K562 (cell line): ENCODE data around the gene APOM. TPM values are rescaled to one million over a fixed set of nuclear protein-coding genes. Genes with fewer than 3 reads are reported as not detected.

ENCODE experiments used
- ATF2 ChIP-seq: sonication (generic); formaldehyde crosslinking; IDR thresholded peaks from 2 replicates; pipeline ENCODE4 v1.8.1; 2022; ENCODE audit warnings: missing genetic modification reagents
- BRCA1 ChIP-seq, 2 experiments: fragments of 450-650 bp in 1 of 2; sonication (generic) in 1 of 2; formaldehyde crosslinking in 1 of 2; IDR thresholded peaks; 2 replicates each; pipeline versions ENCODE4 v1.5.0 to v1.6.1; 2017 to 2020; ENCODE audit warnings: mild to moderate bottlenecking in 1 of 2, missing genetic modification reagents in 1 of 2
- CHD2 ChIP-seq: IDR thresholded peaks from 2 replicates; pipeline ENCODE4 v1.6.1; 2011; ENCODE audit warnings: low read depth, low read length
- MAZ ChIP-seq, 2 experiments: fragments of 450-650 bp in 1 of 2; sonication (generic) in 1 of 2; formaldehyde crosslinking; IDR thresholded peaks in 1 of 2; conservative IDR thresholded peaks in 1 of 2; 2 replicates each; pipeline versions ENCODE4 v1.4.0 to v1.5.0; 2020; ENCODE audit warnings: mild to moderate bottlenecking in 1 of 2, missing genetic modification reagents in 1 of 2
- MBD2 ChIP-seq: sonication (generic); IDR thresholded peaks from 2 replicates; pipeline ENCODE4 v1.6.1; 2016; ENCODE audit warnings: low read depth, borderline replicate concordance
- MTA2 ChIP-seq: fragments of 450-650 bp; IDR thresholded peaks from 2 replicates; pipeline ENCODE4 v1.6.1; 2016; ENCODE audit warnings: low read depth
- MYBL2 ChIP-seq, 2 experiments: fragments of 450-650 bp in 1 of 2; sonication (generic) in 1 of 2; formaldehyde crosslinking in 1 of 2; IDR thresholded peaks; 2 replicates each; pipeline versions ENCODE4 v1.6.1 to v1.8.1; 2017 to 2022; ENCODE audit warnings: borderline replicate concordance in 1 of 2, inconsistent platforms in 1 of 2, low read depth in 1 of 2, mild to moderate bottlenecking in 1 of 2, missing genetic modification reagents in 1 of 2, moderate library complexity in 1 of 2
- NEUROD1 ChIP-seq: fragments of 150-350 bp; IDR thresholded peaks from 2 replicates; pipeline ENCODE4 v1.6.1; 2014; ENCODE audit warnings: borderline replicate concordance, low read length, low read depth; ENCODE audit not compliant: partially characterized antibody
- PRMT5 ChIP-seq: sonication (generic); formaldehyde crosslinking; IDR thresholded peaks from 2 replicates; pipeline ENCODE4 v1.5.0; 2020; ENCODE audit warnings: missing genetic modification reagents
- SAFB ChIP-seq: fragments of 200-400 bp; formaldehyde crosslinking; IDR thresholded peaks from 2 replicates; pipeline ENCODE4 v1.6.1; 2017; ENCODE audit warnings: low read depth, low read length, borderline replicate concordance
- TGIF2 ChIP-seq: sonication (generic); formaldehyde crosslinking; IDR thresholded peaks from 2 replicates; pipeline ENCODE4 v1.8.1; 2022; ENCODE audit warnings: mild to moderate bottlenecking, missing genetic modification reagents, moderate library complexity
- YY1 ChIP-seq, 3 experiments: IDR thresholded peaks; 2 replicates each; pipeline ENCODE4 v1.6.1; 2011; ENCODE audit warnings: low read length in 2 of 3, mild to moderate bottlenecking in 2 of 3, moderate library complexity in 2 of 3, borderline replicate concordance in 1 of 3, control low read depth in 1 of 3, low read depth in 1 of 3; ENCODE audit not compliant: insufficient read depth in 3 of 3, insufficient replicate concordance in 2 of 3, control insufficient read depth in 1 of 3, insufficient read length in 1 of 3; ENCODE audit errors: extremely low read depth in 1 of 3
- ZBTB1 ChIP-seq: sonication (generic); formaldehyde crosslinking; IDR thresholded peaks from 2 replicates; pipeline ENCODE4 v1.8.1; 2023; ENCODE audit warnings: missing genetic modification reagents, low read depth, mild to moderate bottlenecking, borderline replicate concordance
- ZNF23 ChIP-seq: fragments of 250-450 bp; sonication (Bioruptor Pico); IDR thresholded peaks from 2 replicates; pipeline ENCODE4 v1.4.0; 2020; ENCODE audit warnings: mild to moderate bottlenecking
- ZNF24 ChIP-seq: fragments of 450-650 bp; IDR thresholded peaks from 2 replicates; pipeline ENCODE4 v1.6.1; 2016
- ZNF436 ChIP-seq: fragments of 250-450, 450-650 bp; sonication (Bioruptor Pico); formaldehyde crosslinking; IDR thresholded peaks from 2 replicates; pipeline ENCODE4 v1.7.0; 2020; ENCODE audit warnings: mild to moderate bottlenecking
- ZNF445 ChIP-seq: fragments of 250-450 bp; sonication (Bioruptor Pico); IDR thresholded peaks from 2 replicates; pipeline ENCODE4 v1.4.0; 2020; ENCODE audit warnings: low read depth, mild to moderate bottlenecking, moderate library complexity
- ZNF644 ChIP-seq: fragments of 200-800 bp; sonication (Bioruptor generic); IDR thresholded peaks from 2 replicates; pipeline ENCODE4 v1.6.1; 2016; ENCODE audit warnings: low read depth, missing genetic modification characterization, missing compliant biosample characterization
- ZZZ3 ChIP-seq: fragments of 450-650 bp; IDR thresholded peaks from 2 replicates; pipeline ENCODE4 v1.6.1; 2016; ENCODE audit warnings: antibody characterized with exemption, mild to moderate bottlenecking, moderate library complexity
- polyA plus RNA-seq, 8 experiments: library from polyadenylated mRNA; depleted of rRNA in 4 of 8; stranded (reverse) in 5 of 8; unstranded in 3 of 8; fragments of >200 nt; fragmentation: Nextera tagmentation in 2 of 8; fragmentation: Illumina TruSeq in 1 of 8; extraction: Ambion mirVana in 2 of 8; extraction: Trizol in 1 of 8; gene quantifications; 2 replicates each; pipeline versions ENCODE4 v1.2.1 to v1.2.3, GENCODE V29; 2011 to 2014; ENCODE audit warnings: inconsistent platforms in 1 of 8, missing spikeins in 1 of 8
- total RNA-seq, 7 experiments: library from RNA; depleted of rRNA in 6 of 7; stranded (reverse); fragments of >200 nt in 6 of 7; fragmentation: Illumina TruSeq in 2 of 7; extraction: Trizol in 2 of 7; gene quantifications; 2 replicates each; pipeline versions ENCODE4 v1.2.1 to v1.2.3, GENCODE V29; 2011 to 2021; ENCODE audit warnings: low replicate concordance in 1 of 7
- TF ChIP-seq, protein P1 (sequence below): IDR thresholded peaks from 2 replicates; pipeline ENCODE4 v1.6.1; 2014; ENCODE audit warnings: antibody characterized with exemption
- TF ChIP-seq, protein P2 (sequence below): fragments of 450-650 bp; IDR thresholded peaks from 2 replicates; pipeline ENCODE4 v1.6.1; 2016; ENCODE audit warnings: low read depth, mild to moderate bottlenecking, moderate library complexity

The APOM gene
- total and polyA plus RNA-seq, 9 of the 15 experiments (the other 6 are each of a cell fraction or from before 2014, with no cell fraction given) = 5.7 to 24.3 (median 10.4) TPM

GRCh38 chr6:31620586-31621319, 34.9 kb upstream of the APOM start, which contains the start of gene PRRC2A (continued):
- peak; percentile 29; the same call in 1 of the 2 replicates for TF ChIP-seq ZNF644 (tag)
- TF ChIP-seq ATF2 (CRISPR knock-in tag) = no peak
- no peak for TF ChIP-seq NEUROD1
- TF ChIP-seq BRCA1 (IDR thresholded peaks at IDR 0.05) = no peak
- TF ChIP-seq BRCA1 (CRISPR knock-in tag; IDR thresholded peaks at IDR 0.05) = no peak
- TF ChIP-seq ZNF445 = no peak
- TF ChIP-seq PRMT5 (CRISPR knock-in tag) = peak; percentile 60; the same call in 1 of the 2 replicates
- no peak for TF ChIP-seq ZNF436
- TF ChIP-seq MYBL2 (IDR thresholded peaks at IDR 0.05; ENCODE audit: low read depth) = no peak
- TF ChIP-seq MYBL2 (CRISPR knock-in tag; IDR thresholded peaks at IDR 0.05; ENCODE audit: borderline replicate concordance) = no peak
- TF ChIP-seq, protein P1, sequence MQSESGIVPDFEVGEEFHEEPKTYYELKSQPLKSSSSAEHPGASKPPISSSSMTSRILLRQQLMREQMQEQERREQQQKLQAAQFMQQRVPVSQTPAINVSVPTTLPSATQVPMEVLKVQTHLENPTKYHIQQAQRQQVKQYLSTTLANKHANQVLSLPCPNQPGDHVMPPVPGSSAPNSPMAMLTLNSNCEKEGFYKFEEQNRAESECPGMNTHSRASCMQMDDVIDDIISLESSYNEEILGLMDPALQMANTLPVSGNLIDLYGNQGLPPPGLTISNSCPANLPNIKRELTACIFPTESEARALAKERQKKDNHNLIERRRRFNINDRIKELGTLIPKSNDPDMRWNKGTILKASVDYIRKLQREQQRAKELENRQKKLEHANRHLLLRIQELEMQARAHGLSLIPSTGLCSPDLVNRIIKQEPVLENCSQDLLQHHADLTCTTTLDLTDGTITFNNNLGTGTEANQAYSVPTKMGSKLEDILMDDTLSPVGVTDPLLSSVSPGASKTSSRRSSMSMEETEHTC = no peak
- peak; percentile 99 for TF ChIP-seq ZBTB1 (CRISPR knock-in tag)
- TF ChIP-seq MAZ (CRISPR knock-in tag; conservative IDR thresholded peaks at IDR 0.05 in 1 of 2, IDR thresholded peaks at IDR 0.05 in 1 of 2) = peak; percentile 97 to 99
- TF ChIP-seq CHD2 = peak; percentile 59
- TF ChIP-seq MBD2 = peak; percentile 26; the same call in 1 of the 2 replicates
- TF ChIP-seq YY1 (IDR thresholded peaks at IDR 0.05; ENCODE audit: borderline replicate concordance in 1 of 3, control insufficient read depth in 1 of 3, extremely low read depth in 1 of 3, insufficient read depth in 3 of 3, insufficient read length in 1 of 3, insufficient replicate concordance in 2 of 3, low read depth in 1 of 3, low read length in 2 of 3) = peak; percentile 92 to 96 (median 92)
- TF ChIP-seq, protein P2, sequence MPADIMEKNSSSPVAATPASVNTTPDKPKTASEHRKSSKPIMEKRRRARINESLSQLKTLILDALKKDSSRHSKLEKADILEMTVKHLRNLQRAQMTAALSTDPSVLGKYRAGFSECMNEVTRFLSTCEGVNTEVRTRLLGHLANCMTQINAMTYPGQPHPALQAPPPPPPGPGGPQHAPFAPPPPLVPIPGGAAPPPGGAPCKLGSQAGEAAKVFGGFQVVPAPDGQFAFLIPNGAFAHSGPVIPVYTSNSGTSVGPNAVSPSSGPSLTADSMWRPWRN = no peak
- TF ChIP-seq TGIF2 (CRISPR knock-in tag) = peak; percentile 84
- TF ChIP-seq SAFB = no peak
- no peak for TF ChIP-seq ZNF23 (CRISPR knock-in tag)
- TF ChIP-seq ZZZ3 = peak; percentile 98
- TF ChIP-seq MTA2 = no peak
- no peak for TF ChIP-seq ZNF24
